Stimulated activated naive CD4-positive, alpha-beta T cell (primary cell): ENCODE data around the gene SLC26A9.

Experiments used
- DNase-seq, 6 experiments: peaks; one replicate each; lab custom pipeline; 2025; lab: John Stamatoyannopoulos, UW

The SLC26A9 gene

GRCh38 chr1:205943245-205943644 is at the start of gene SLC26A9:
TSS of gene SLC26A9 (minus strand) at chr1:205943456. CDS start at chr1:205935820, 7,636 bp downstream.
- no peak for DNase-seq

GRCh38 chr1:205992218-205992882 is 49.1 kb upstream of the SLC26A9 start:
- DNase-seq = no peak

- no peak for DNase-seq
Measured at GRCh38 chr1:205991237-205991636, 48.0 kb upstream of the SLC26A9 start.

- no peak for DNase-seq
Measured at GRCh38 chr1:205990226-205990625, 47.0 kb upstream of the SLC26A9 start.

GRCh38 chr1:205989786-205990185 is 46.5 kb upstream of the SLC26A9 start:
- no peak for DNase-seq

- DNase-seq = no peak
Measured at GRCh38 chr1:205988585-205988995, 45.3 kb upstream of the SLC26A9 start.

GRCh38 chr1:205986861-205987260 is 43.6 kb upstream of the SLC26A9 start:
- no peak for DNase-seq

GRCh38 chr1:205986292-205986691 is 43.0 kb upstream of the SLC26A9 start:
- DNase-seq = no peak

GRCh38 chr1:205985330-205986005 is 42.2 kb upstream of the SLC26A9 start:
- no peak for DNase-seq

GRCh38 chr1:205983925-205984725 is 40.9 kb upstream of the SLC26A9 start:
- no peak for DNase-seq

- no peak for DNase-seq
Measured at GRCh38 chr1:205981257-205981656, 38.0 kb upstream of the SLC26A9 start.

- no peak for DNase-seq
Measured at GRCh38 chr1:205980237-205980870, 37.1 kb upstream of the SLC26A9 start.

- DNase-seq = no peak
Measured at GRCh38 chr1:205979301-205979700, 36.0 kb upstream of the SLC26A9 start.

- DNase-seq = no peak
Measured at GRCh38 chr1:205978676-205979075, 35.4 kb upstream of the SLC26A9 start.

GRCh38 chr1:205977402-205978014 is 34.3 kb upstream of the SLC26A9 start:
- DNase-seq = peak; percentile 30 to 81 (median 64)

GRCh38 chr1:205976708-205977401 is 33.6 kb upstream of the SLC26A9 start:
- DNase-seq = no peak

GRCh38 chr1:205976036-205976435 is 32.8 kb upstream of the SLC26A9 start:
- no peak for DNase-seq

GRCh38 chr1:205975387-205975998 is 32.2 kb upstream of the SLC26A9 start:
- no peak for DNase-seq

GRCh38 chr1:205974712-205975111 is 31.5 kb upstream of the SLC26A9 start:
- DNase-seq = no peak

GRCh38 chr1:205973377-205974232 is 30.3 kb upstream of the SLC26A9 start:
- no peak for DNase-seq
